ENCODE measurements around the gene PLEKHA7. TPM values are rescaled to one million over a fixed set of nuclear protein-coding genes. Genes with fewer than 3 reads are reported as not detected.

PLEKHA7 gene
- total and polyA plus RNA-seq, 2 of the 4 experiments (the other 2 are of a cell fraction), result 0.12 TPM; not detected in 1

GRCh38 chr11:16831316-16832192 is 182.7 kb downstream of the PLEKHA7 start (continued):
- no peak for TF ChIP-seq RAD21 (IDR thresholded peaks at IDR 0.05; ENCODE audit: low read length)

- Histone ChIP-seq H4K91ac (ENCODE audit: insufficient read depth, low read depth, low read length) (no peak overlapping the region), H3K18ac (ENCODE audit: low read depth, low read length) (no peak overlapping the region), H3K27me3 (ENCODE audit: control insufficient read depth, insufficient read depth, low read length) (peaks cover 12% of the 10 kb centered on the region), H2BK20ac (ENCODE audit: low read depth, low read length) (no peak overlapping the region), H3K4me2 (ENCODE audit: low read depth, low read length) (no peak overlapping the region), H3K79me1 (ENCODE audit: low read depth in 1 of 2, low read length in 2 of 2) (no peaks in the 10 kb centered on the region), H2AFZ (replicated peaks; ENCODE audit: low read length, poor library complexity) (no peak overlapping the region), H3K9me1 (ENCODE audit: insufficient read depth, low read length) (no peaks in the 10 kb centered on the region), H3K27ac (ENCODE audit: insufficient read depth, low read length) (no peak overlapping the region), H3K36me3 (ENCODE audit: control insufficient read depth, insufficient read depth, low read length) (no peaks in the 10 kb centered on the region), H3K4ac (ENCODE audit: low read depth, low read length) (no peak overlapping the region), H2AK5ac (ENCODE audit: low read depth, low read length) (no peak overlapping the region), H2AK9ac (replicated peaks; ENCODE audit: low read depth, low read length, poor library complexity) (no peak overlapping the region), H2BK120ac (ENCODE audit: low read depth, low read length) (no peak overlapping the region), H4K8ac (ENCODE audit: low read depth in 2 of 2, low read length in 2 of 2) (no peak overlapping the region), H3K4me1 (ENCODE audit: control insufficient read depth, insufficient read depth, low read length) (no peaks in the 10 kb centered on the region), H2BK15ac (ENCODE audit: low read depth, low read length) (no peak overlapping the region), H3K23ac (ENCODE audit: low read depth, low read length) (no peak overlapping the region), H3K56ac (ENCODE audit: extremely low read depth, insufficient read depth, low read length) (no peak overlapping the region), H3K9me3 (ENCODE audit: control insufficient read depth, insufficient read depth, low read length) (no peaks in the 10 kb centered on the region), H3K14ac (replicated peaks; ENCODE audit: low read depth, low read length) (no peak overlapping the region), H4K5ac (ENCODE audit: low read depth, low read length) (no peak overlapping the region), H3K9ac (ENCODE audit: low read depth, low read length) (no peak overlapping the region), H3K4me3 (ENCODE audit: insufficient read depth, low read depth, low read length) (no peak overlapping the region), H4K20me1 (ENCODE audit: insufficient read depth, low read length) (no peaks in the 10 kb centered on the region), H2BK5ac (ENCODE audit: low read depth, low read length, poor library complexity, severe bottlenecking) (no peak overlapping the region)
- intact Hi-C loops (cut with micrococcal nuclease), result loop anchor here (10.0 kb wide), 1 partner anchor 678 kb away; no protein-coding TSS in a partner anchor
- dilution Hi-C loops (cut with HindIII; ENCODE audit: low sequenced_read_pairs, unreplicated experiment), result no loop called here
- no CpG with 5 or more reads among the region's 2 CpGs for WGBS, 2 experiments (ENCODE audit: extremely low coverage in 2 of 2, insufficient read length in 1 of 2)
- ChIA-PET CTCF (no interaction called here), POLR2A (ENCODE audit: unreplicated experiment) (no interaction called here)
- no peak for DNase-seq
- in situ Hi-C loops (cut with MboI; ENCODE audit: low sequenced_read_pairs), result no loop called here
- ATAC-seq (ENCODE audit: low read depth), result no peak
- TF ChIP-seq NFE2L2 (IDR thresholded peaks at IDR 0.05; ENCODE audit: low read depth, low read length) (no peak), MAFK (IDR thresholded peaks at IDR 0.05; ENCODE audit: low read depth, low read length) (no peak), POLR2A (IDR thresholded peaks at IDR 0.05; ENCODE audit: low read depth, low read length) (no peak), SMC3 (IDR thresholded peaks at IDR 0.05; ENCODE audit: low read depth, low read length) (no peak), CEBPB (IDR thresholded peaks at IDR 0.05; ENCODE audit: low read depth, low read length) (no peak), CTCF (conservative IDR thresholded peaks at IDR 0.05; ENCODE audit: low read depth, low read length) (no peak), RCOR1 (IDR thresholded peaks at IDR 0.05; ENCODE audit: insufficient replicate concordance, low read length) (no peak), MXI1 (IDR thresholded peaks at IDR 0.05; ENCODE audit: borderline replicate concordance, low read depth, low read length) (no peak), MAZ (IDR thresholded peaks at IDR 0.05; ENCODE audit: borderline replicate concordance, low read depth, low read length) (no peak)
- no TSS peak for BruUV-seq (replicated peaks)
Observed at GRCh38 chr11:16827139-16827538, 187.1 kb downstream of the PLEKHA7 start.
